PFSK-1 (cell line): ENCODE results near the gene SSU72.

ENCODE experiments used
- POLR2AphosphoS5 ChIP-seq: IDR thresholded peaks from 2 replicates; pipeline ENCODE4 v1.6.1; 2012; ENCODE audit warnings: low read depth, mild to moderate bottlenecking, control low read depth, low read length, moderate library complexity
- REST ChIP-seq, 2 experiments: IDR thresholded peaks; 2 replicates each; pipeline versions ENCODE4 v1.6.1 to v1.8.0; 2011 to 2012; ENCODE audit warnings: low read depth in 2 of 2, low read length in 2 of 2, control low read depth in 1 of 2, inconsistent platforms in 1 of 2, mild to moderate bottlenecking in 1 of 2, moderate library complexity in 1 of 2; ENCODE audit not compliant: insufficient read depth in 1 of 2
- SIN3A ChIP-seq: IDR thresholded peaks from 2 replicates; pipeline ENCODE4 v1.6.1; 2012; ENCODE audit warnings: mild to moderate bottlenecking, low read length, moderate library complexity, borderline replicate concordance; ENCODE audit not compliant: insufficient read depth
- TAF1 ChIP-seq: IDR thresholded peaks from 2 replicates; pipeline ENCODE4 v1.6.1; 2012; ENCODE audit warnings: low read length, control low read depth, borderline replicate concordance; ENCODE audit not compliant: insufficient read depth

GRCh38 chr1:1577367-1578011 is 2.8 kb upstream of the SSU72 start:
- TF ChIP-seq SIN3A (no peak), TAF1 (no peak), POLR2AphosphoS5 (no peak), REST (IDR thresholded peaks at IDR 0.05; ENCODE audit: insufficient read depth in 1 of 2, low read depth in 2 of 2, low read length in 2 of 2) (no peak)
